IPS-18a (cell line): ENCODE results near the gene CLN6.

ENCODE experiments used
- H3K27ac ChIP-seq: one replicate; pipeline ENCODE4 v1.5.1; 2013; ENCODE audit warnings: low read length
- H3K27me3 ChIP-seq: one replicate; pipeline ENCODE4 v1.6.1; 2013; ENCODE audit warnings: mild to moderate bottlenecking, low read length; ENCODE audit not compliant: control insufficient read depth, insufficient read depth
- H3K36me3 ChIP-seq: one replicate; pipeline ENCODE4 v1.6.1; 2013; ENCODE audit warnings: low read depth, low read length; ENCODE audit not compliant: control insufficient read depth
- H3K4me1 ChIP-seq: one replicate; pipeline ENCODE4 v1.6.1; 2013; ENCODE audit warnings: low read depth, low read length; ENCODE audit not compliant: control insufficient read depth
- H3K4me3 ChIP-seq: one replicate; pipeline ENCODE4 v1.5.1; 2013; ENCODE audit warnings: low read length
- H3K9ac ChIP-seq: one replicate; pipeline ENCODE4 v1.6.1; 2013; ENCODE audit warnings: mild to moderate bottlenecking, low read length, moderate library complexity
- H3K9me3 ChIP-seq: one replicate; pipeline ENCODE4 v1.6.1; 2013; ENCODE audit warnings: low read depth, low read length; ENCODE audit not compliant: control insufficient read depth

Gene CLN6

GRCh38 chr15:68229386-68230156 lies at the start of gene CLN6:
Gene CLN6 (minus strand): TSS chr15:68229728. CDS start chr15:68229584, 144 bp downstream.
- Histone ChIP-seq H3K4me3 (peak within 1 kb of the TSS; percentile 81), H3K36me3 (no peaks in the 10 kb centered on the region), H3K27me3 (peaks cover 6% of the 10 kb centered on the region), H3K9me3 (no peaks in the 10 kb centered on the region), H3K4me1 (peaks cover 13% of the 10 kb centered on the region), H3K27ac (peak within 1 kb of the TSS; percentile 47), H3K9ac (peak within 1 kb of the TSS; percentile 89)

- Histone ChIP-seq H3K27ac (peak overlapping the region; percentile 16), H3K36me3 (peaks cover 5% of the 10 kb centered on the region), H3K9ac (peak overlapping the region; percentile 88), H3K4me3 (peak overlapping the region; percentile 94), H3K27me3 (no peaks in the 10 kb centered on the region), H3K4me1 (peaks cover 37% of the 10 kb centered on the region), H3K9me3 (no peaks in the 10 kb centered on the region)
These were observed 49.3 kb upstream of the CLN6 start for GRCh38 chr15:68278595-68279405.

- peak overlapping the region; percentile 16 for H3K27ac ChIP-seq
- H3K4me3 ChIP-seq: peak overlapping the region; percentile 94
- H3K9me3 ChIP-seq: no peaks in the 10 kb centered on the region
- peak overlapping the region; percentile 88 for H3K9ac ChIP-seq
- no peaks in the 10 kb centered on the region for H3K27me3 ChIP-seq
- H3K4me1 ChIP-seq: peaks cover 37% of the 10 kb centered on the region
- peaks cover 5% of the 10 kb centered on the region for H3K36me3 ChIP-seq
These were observed 48.7 kb upstream of the CLN6 start for GRCh38 chr15:68278345-68278594.

GRCh38 chr15:68277603-68278344 lies 48.2 kb upstream of the CLN6 start, which contains the start of gene FEM1B:
Gene FEM1B (plus strand): TSS chr15:68277745. CDS start chr15:68278418, 673 bp downstream.
- H3K9ac ChIP-seq: peak within 1 kb of the TSS; percentile 88
- peaks cover 37% of the 10 kb centered on the region for H3K4me1 ChIP-seq
- peaks cover 5% of the 10 kb centered on the region for H3K36me3 ChIP-seq
- H3K27me3 ChIP-seq: no peaks in the 10 kb centered on the region
- H3K4me3 ChIP-seq: peak within 1 kb of the TSS; percentile 94
- H3K27ac ChIP-seq: peak within 1 kb of the TSS; percentile 88
- no peaks in the 10 kb centered on the region for H3K9me3 ChIP-seq

- Histone ChIP-seq H3K4me3 (peak overlapping the region; percentile 94), H3K27ac (peak overlapping the region; percentile 88), H3K4me1 (peaks cover 37% of the 10 kb centered on the region), H3K9me3 (no peaks in the 10 kb centered on the region), H3K27me3 (no peaks in the 10 kb centered on the region), H3K9ac (peak overlapping the region; percentile 88), H3K36me3 (peaks cover 5% of the 10 kb centered on the region)
These were observed 47.6 kb upstream of the CLN6 start for GRCh38 chr15:68277131-68277602.

- no peaks in the 10 kb centered on the region for H3K9me3 ChIP-seq
- peaks cover 37% of the 10 kb centered on the region for H3K4me1 ChIP-seq
- H3K9ac ChIP-seq: peak overlapping the region; percentile 88
- peaks cover 5% of the 10 kb centered on the region for H3K36me3 ChIP-seq
- H3K27me3 ChIP-seq: no peaks in the 10 kb centered on the region
- H3K4me3 ChIP-seq: peak overlapping the region; percentile 94
- peak overlapping the region; percentile 88 for H3K27ac ChIP-seq
These were observed 47.1 kb upstream of the CLN6 start for GRCh38 chr15:68276668-68277067.

GRCh38 chr15:68275165-68275746 lies 45.7 kb upstream of the CLN6 start:
- H3K27ac ChIP-seq: no peak overlapping the region

GRCh38 chr15:68274201-68274848 lies 44.8 kb upstream of the CLN6 start:
- H3K27ac ChIP-seq: no peak overlapping the region
- no peak overlapping the region for H3K9ac ChIP-seq
- H3K4me3 ChIP-seq: no peak overlapping the region
- H3K36me3 ChIP-seq: no peaks in the 10 kb centered on the region
- no peaks in the 10 kb centered on the region for H3K27me3 ChIP-seq
- H3K9me3 ChIP-seq: no peaks in the 10 kb centered on the region
- H3K4me1 ChIP-seq: peaks cover 23% of the 10 kb centered on the region

More at GRCh38 chr15:68275165-68275746, 45.7 kb upstream of the CLN6 start:
- no peak overlapping the region for H3K9ac ChIP-seq
- no peaks in the 10 kb centered on the region for H3K27me3 ChIP-seq
- no peaks in the 10 kb centered on the region for H3K9me3 ChIP-seq
- peaks cover 33% of the 10 kb centered on the region for H3K4me1 ChIP-seq
- H3K4me3 ChIP-seq: no peak overlapping the region
- peaks cover 5% of the 10 kb centered on the region for H3K36me3 ChIP-seq

GRCh38 chr15:68272721-68273271 lies 43.3 kb upstream of the CLN6 start:
- no peaks in the 10 kb centered on the region for H3K27me3 ChIP-seq
- no peaks in the 10 kb centered on the region for H3K36me3 ChIP-seq
- H3K4me1 ChIP-seq: peaks cover 19% of the 10 kb centered on the region
- H3K4me3 ChIP-seq: no peak overlapping the region
- H3K9ac ChIP-seq: no peak overlapping the region
- H3K27ac ChIP-seq: no peak overlapping the region
- H3K9me3 ChIP-seq: no peaks in the 10 kb centered on the region

- Histone ChIP-seq H3K9ac (no peak overlapping the region), H3K4me3 (no peak overlapping the region), H3K4me1 (peaks cover 19% of the 10 kb centered on the region), H3K36me3 (no peaks in the 10 kb centered on the region), H3K27ac (no peak overlapping the region), H3K9me3 (no peaks in the 10 kb centered on the region), H3K27me3 (no peaks in the 10 kb centered on the region)
These were observed 42.4 kb upstream of the CLN6 start for GRCh38 chr15:68271854-68272471.
